Testis (tissue), 2 donors: ENCODE measurements around the gene TGFBR2.

Experiments used
- POLR2A ChIP-seq: fragments of 450-650 bp; IDR thresholded peaks from one replicate; pipeline ENCODE4 v1.6.1; 2017; ENCODE audit warnings: antibody characterized with exemption, mild to moderate bottlenecking, moderate library complexity
- TF ChIP-seq, protein P1 (sequence below), 3 experiments: fragments of 450-650 bp in 2 of 3; fragments of 200-600 bp in 1 of 3; sonication (generic) in 1 of 3; IDR thresholded peaks; one replicate each; pipeline ENCODE4 v1.5.1; 2016 to 2019; ENCODE audit warnings: antibody characterized with exemption in 3 of 3, mild to moderate bottlenecking in 2 of 3, moderate library complexity in 1 of 3

DNA sequence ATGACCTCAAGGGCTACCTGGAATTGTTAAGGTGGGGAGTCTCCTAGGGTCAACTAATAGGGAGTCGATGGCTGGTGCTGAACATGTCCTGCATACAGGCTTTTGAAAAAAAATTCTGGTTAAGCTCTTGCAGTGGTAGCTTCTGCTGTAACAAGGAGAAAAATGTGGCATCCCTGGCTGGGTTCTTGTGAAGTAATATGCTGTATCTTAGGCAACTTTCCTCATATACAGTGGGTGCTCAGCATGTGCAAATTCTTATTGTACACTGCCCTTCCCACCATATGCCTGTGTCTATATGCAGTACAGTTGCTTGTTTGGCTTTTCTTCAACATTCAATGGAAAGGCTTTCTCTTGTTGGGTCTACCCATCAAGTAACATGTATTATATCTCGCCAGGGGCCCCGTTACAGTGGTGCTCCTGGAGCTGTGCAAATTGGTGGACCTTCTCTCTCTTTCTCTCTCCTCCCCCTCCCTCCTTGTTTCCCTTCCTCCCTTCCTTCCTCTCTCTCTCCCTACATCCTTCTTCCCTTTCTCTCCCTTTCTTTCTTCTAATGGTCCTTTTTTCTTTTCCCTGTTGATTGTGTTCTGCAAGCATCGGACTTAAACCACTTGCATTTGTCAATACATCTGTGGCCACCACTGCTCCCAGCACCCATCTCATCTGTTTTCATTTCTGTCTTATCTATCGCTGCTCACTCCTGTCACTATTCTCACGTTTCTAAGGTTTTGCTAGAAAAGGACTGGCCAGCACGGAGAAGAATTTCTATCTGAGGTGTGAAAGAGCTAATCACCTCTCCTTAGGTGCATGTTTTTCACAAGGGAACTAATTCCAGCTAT, 35.2 kb downstream of the TGFBR2 start:
- TF ChIP-seq POLR2A: no peak
- TF ChIP-seq, protein P1, sequence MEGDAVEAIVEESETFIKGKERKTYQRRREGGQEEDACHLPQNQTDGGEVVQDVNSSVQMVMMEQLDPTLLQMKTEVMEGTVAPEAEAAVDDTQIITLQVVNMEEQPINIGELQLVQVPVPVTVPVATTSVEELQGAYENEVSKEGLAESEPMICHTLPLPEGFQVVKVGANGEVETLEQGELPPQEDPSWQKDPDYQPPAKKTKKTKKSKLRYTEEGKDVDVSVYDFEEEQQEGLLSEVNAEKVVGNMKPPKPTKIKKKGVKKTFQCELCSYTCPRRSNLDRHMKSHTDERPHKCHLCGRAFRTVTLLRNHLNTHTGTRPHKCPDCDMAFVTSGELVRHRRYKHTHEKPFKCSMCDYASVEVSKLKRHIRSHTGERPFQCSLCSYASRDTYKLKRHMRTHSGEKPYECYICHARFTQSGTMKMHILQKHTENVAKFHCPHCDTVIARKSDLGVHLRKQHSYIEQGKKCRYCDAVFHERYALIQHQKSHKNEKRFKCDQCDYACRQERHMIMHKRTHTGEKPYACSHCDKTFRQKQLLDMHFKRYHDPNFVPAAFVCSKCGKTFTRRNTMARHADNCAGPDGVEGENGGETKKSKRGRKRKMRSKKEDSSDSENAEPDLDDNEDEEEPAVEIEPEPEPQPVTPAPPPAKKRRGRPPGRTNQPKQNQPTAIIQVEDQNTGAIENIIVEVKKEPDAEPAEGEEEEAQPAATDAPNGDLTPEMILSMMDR (IDR thresholded peaks at IDR 0.05): no peak
